Stimulated activated CD8-positive, alpha-beta memory T cell treated with anti-CD3 and anti-CD28 coated beads, Interleukin-12 subunit alpha, Interleukin-12 subunit beta, amount 100 ng/mL, for 1 hour (primary cell): Measurements from ENCODE around the gene PARP8.
"Not testable (repeated sequence)": the region's sequence is repeated elsewhere in the genome, so short reads cannot be mapped to it uniquely, and the experiment has no call there.

ENCODE experiments used
- DNase-seq: peaks from one replicate; pipeline ENCODE4 v3.0.0-alpha.2; 2020; ENCODE audit warnings: low read depth

Gene PARP8

GRCh38 chr5:50679554-50679953 is 13.1 kb downstream of the PARP8 start:
- DNase-seq, result not testable (repeated sequence)

- no peak for DNase-seq
Measured at GRCh38 chr5:50684721-50685120, 18.3 kb downstream of the PARP8 start.

GRCh38 chr5:50687548-50687947 is 21.1 kb downstream of the PARP8 start:
- no peak for DNase-seq

GRCh38 chr5:50691399-50692016 is 25.1 kb downstream of the PARP8 start:
- no peak for DNase-seq

GRCh38 chr5:50694027-50694590 is 27.7 kb downstream of the PARP8 start:
- DNase-seq, result no peak

GRCh38 chr5:50694626-50695025 is 28.2 kb downstream of the PARP8 start:
- DNase-seq, result not testable (repeated sequence)

GRCh38 chr5:50697739-50698138 is 31.3 kb downstream of the PARP8 start:
- DNase-seq, result no peak

GRCh38 chr5:50699737-50700136 is 33.3 kb downstream of the PARP8 start:
- no peak for DNase-seq

- no peak for DNase-seq
Measured at GRCh38 chr5:50700706-50701105, 34.3 kb downstream of the PARP8 start.

GRCh38 chr5:50702615-50703366 is 36.4 kb downstream of the PARP8 start:
- no peak for DNase-seq

- no peak for DNase-seq
Measured at GRCh38 chr5:50703367-50703666, 36.9 kb downstream of the PARP8 start.

GRCh38 chr5:50704730-50705129 is 38.3 kb downstream of the PARP8 start:
- no peak for DNase-seq

- no peak for DNase-seq
Measured at GRCh38 chr5:50709471-50709870, 43.0 kb downstream of the PARP8 start.

- no peak for DNase-seq
Measured at GRCh38 chr5:50710838-50711237, 44.4 kb downstream of the PARP8 start.

GRCh38 chr5:50711280-50711679 is 44.8 kb downstream of the PARP8 start:
- no peak for DNase-seq

- DNase-seq, result no peak
Measured at GRCh38 chr5:50712479-50712878, 46.0 kb downstream of the PARP8 start.

GRCh38 chr5:50715001-50715400 is 48.6 kb downstream of the PARP8 start:
- no peak for DNase-seq

GRCh38 chr5:50716134-50716533 is 49.7 kb downstream of the PARP8 start:
- DNase-seq, result no peak

GRCh38 chr5:50717651-50718050 is 51.2 kb downstream of the PARP8 start:
- no peak for DNase-seq

GRCh38 chr5:50720061-50720710 is 53.7 kb downstream of the PARP8 start:
- DNase-seq, result no peak

- DNase-seq, result no peak
Measured at GRCh38 chr5:50722223-50722622, 55.8 kb downstream of the PARP8 start.

- no peak for DNase-seq
Measured at GRCh38 chr5:50724262-50724661, 57.8 kb downstream of the PARP8 start.

- no peak for DNase-seq
Measured at GRCh38 chr5:50725800-50726474, 59.5 kb downstream of the PARP8 start.
